GM20000 (cell line): ENCODE measurements around the gene MACROD1.
"Not testable (repeated sequence)": the region's sequence is repeated elsewhere in the genome, so short reads cannot be mapped to it uniquely, and the experiment has no call there.

Experiments
- DNase-seq: peaks from one replicate; pipeline ENCODE4 v3.0.0; 2012; ENCODE audit warnings: low spot score
- CTCF ChIP-seq: IDR thresholded peaks from 2 replicates; pipeline ENCODE4 v1.5.1; 2012; ENCODE audit warnings: mild to moderate bottlenecking, control low read depth; ENCODE audit errors: extremely low read depth, missing control alignments

Gene MACROD1

GRCh38 chr11:64055077-64055476 is 110.8 kb downstream of the MACROD1 start:
- TF ChIP-seq CTCF, result no peak

GRCh38 chr11:64053699-64054098 is 112.2 kb downstream of the MACROD1 start:
- TF ChIP-seq CTCF, result no peak
- no peak for DNase-seq

More at GRCh38 chr11:64055077-64055476, 110.8 kb downstream of the MACROD1 start:
- DNase-seq, result no peak

- no peak for TF ChIP-seq CTCF
Measured at GRCh38 chr11:64052938-64053622, 112.8 kb downstream of the MACROD1 start.

GRCh38 chr11:64052436-64052835 is 113.5 kb downstream of the MACROD1 start:
- TF ChIP-seq CTCF, result no peak
- no peak for DNase-seq

More at GRCh38 chr11:64052938-64053622, 112.8 kb downstream of the MACROD1 start:
- no peak for DNase-seq

GRCh38 chr11:64051297-64051696 is 114.6 kb downstream of the MACROD1 start:
- no peak for DNase-seq

GRCh38 chr11:64049509-64049908 is 116.4 kb downstream of the MACROD1 start:
- TF ChIP-seq CTCF, result no peak
- no peak for DNase-seq

More at GRCh38 chr11:64051297-64051696, 114.6 kb downstream of the MACROD1 start:
- TF ChIP-seq CTCF, result no peak

GRCh38 chr11:64048042-64048854 is 117.7 kb downstream of the MACROD1 start:
- DNase-seq, result no peak
- TF ChIP-seq CTCF, result no peak

GRCh38 chr11:64047373-64047772 is 118.5 kb downstream of the MACROD1 start:
- DNase-seq, result not testable (repeated sequence)
